ENCODE data around the gene TSACC.

DNA sequence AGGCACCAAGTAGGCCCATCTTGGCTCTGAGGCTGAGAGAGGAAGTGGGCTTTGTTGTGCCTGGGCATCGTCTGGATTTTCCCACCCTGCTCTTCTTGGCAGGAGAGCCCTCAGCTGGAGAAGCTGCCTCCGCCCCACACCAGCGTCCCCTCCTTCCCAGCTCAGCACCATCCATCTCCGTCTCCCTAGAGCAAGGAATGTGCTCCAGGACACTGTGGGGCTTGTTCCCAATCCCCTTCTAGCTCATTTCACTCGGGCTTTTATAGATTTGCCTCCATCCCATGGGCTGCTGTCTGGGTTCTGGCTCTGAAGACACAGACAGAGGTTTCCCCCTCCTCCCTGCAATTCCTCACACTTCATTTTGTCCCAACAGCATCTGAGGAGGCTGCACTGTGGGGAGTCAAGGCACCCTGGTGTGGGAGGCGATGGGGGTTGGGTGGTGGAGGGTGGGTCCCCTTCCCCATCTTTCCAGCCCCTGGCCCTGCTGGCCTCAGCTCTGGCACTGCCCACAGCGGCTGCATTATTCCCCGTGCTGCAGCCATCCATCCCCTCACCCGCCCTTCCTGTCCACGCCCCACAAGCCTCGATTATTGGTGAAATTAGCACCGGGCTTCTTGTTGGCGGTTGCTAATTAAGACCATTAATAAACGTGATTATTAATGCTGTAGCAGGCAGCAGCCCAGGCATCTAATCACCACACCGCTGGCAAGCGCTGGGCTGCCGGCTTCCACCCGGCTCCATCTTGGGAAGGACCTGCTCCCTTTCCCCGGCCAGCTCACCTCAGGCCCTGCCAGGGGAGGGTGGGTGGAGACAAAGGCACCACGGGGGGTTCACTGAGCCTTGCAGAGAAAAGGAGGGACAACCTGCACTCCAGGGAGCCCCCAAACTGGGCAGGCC is 52.4 kb downstream of the TSACC start:
- TF ChIP-seq CTCF (IDR thresholded peaks at IDR 0.05) (no peak), POLR2A (IDR thresholded peaks at IDR 0.05) (no peak)
